Hindlimb muscle (tissue), 1 donor: ENCODE data around the gene HJURP. TPM values are rescaled to one million over a fixed set of nuclear protein-coding genes. Genes with fewer than 3 reads are reported as not detected.

Experiments
- DNase-seq: peaks from one replicate; pipeline ENCODE4 v3.0.0-alpha.2; 2013
- polyA plus RNA-seq: library from polyadenylated mRNA; unstranded; fragments of 120-200 nt; gene quantifications from one replicate; pipeline ENCODE4 v1.2.1, GENCODE V29; 2013; ENCODE audit not compliant: insufficient read length

HJURP gene
- polyA plus RNA-seq, 1 donor, result 7.5 TPM

DNA sequence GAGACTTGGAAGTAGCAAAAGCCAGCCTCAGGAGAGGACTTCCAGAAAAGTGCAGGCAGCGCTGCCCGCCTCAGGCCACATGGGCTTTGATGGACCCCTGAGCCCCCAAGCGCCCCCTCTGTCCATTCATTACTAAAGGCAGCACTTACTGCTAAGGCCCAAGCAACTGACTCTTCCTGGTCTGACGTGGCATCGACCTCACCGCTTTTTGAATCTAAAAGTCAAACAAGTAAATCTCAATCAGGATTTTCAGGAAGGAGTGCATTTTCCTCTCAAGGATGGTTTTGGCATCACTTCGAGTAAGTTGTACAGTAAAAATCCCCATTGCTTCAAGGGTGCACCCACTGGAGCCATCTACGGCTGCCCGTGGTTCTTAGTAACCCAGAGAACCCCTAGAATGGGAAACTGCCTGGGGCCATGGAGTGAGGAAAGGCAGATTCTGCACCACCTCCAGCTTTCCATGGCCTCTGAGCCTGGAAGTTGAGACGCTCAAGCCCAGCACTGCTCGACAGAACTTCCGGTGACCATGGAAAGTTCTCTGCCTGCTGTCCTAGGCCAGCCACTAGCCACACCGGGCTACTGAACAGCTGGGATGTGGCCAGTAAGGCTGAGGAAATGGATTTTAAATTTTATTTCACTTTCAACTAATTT is 7.0 kb downstream of the HJURP start:
- no peak for DNase-seq

GRCh38 chr2:233846387-233847247 is 7.7 kb downstream of the HJURP start:
- DNase-seq, result no peak

- DNase-seq, result no peak
Measured at GRCh38 chr2:233845301-233846060, 8.9 kb downstream of the HJURP start.

DNA sequence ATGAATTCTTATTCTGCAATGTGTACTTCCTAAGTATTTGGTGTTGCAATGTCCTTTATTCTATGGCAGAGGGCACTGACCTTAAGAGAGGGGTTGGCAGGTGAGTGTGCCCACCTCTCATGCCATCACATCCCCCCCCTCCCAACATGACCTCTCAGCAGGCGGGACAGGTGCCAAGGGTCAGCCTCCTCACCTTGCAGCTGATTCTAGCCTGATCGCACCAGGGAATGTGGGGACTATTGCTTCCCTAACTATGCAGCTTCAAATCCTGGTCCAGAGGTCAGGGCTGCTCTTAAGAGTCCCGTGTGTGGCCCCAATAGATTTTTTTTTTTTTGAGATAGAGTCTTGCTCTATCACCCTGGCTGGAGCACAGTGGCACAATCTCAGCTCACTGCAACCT is 9.5 kb downstream of the HJURP start:
- DNase-seq, result no peak

DNA sequence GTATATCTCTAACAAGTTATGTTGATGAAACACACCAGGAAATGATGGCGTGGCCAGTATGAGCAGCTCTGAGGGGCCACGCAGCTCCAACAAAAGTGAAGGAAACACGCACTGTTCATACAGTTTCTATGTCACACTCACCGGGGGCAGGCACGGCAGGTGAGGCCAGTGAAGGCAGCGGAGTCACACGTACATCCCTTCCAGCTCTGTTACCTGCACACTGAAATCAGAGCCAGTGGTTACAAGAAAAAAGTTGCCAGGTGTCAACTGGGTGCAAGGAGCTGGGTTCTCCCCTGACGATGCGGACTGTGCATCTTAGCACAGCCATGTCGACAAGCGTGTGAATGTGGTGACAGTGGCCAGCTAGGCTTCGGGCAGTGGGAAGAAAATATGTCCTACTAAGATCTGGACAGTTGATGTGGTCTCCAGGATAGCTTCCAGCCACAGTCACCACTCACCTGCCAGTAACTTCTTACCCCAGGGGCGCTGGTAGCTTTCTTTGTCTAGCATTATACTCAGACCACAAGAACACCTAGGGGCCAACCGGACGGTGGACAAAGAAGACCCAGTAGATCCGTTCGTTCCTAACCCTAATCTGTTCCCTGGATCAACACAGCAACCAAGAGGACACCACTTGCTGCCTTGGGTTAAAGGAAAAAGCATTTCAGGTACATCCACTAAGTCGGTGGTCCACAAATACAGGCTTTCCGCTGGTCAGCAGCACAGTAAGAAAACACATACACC is 10.1 kb downstream of the HJURP start:
- no peak for DNase-seq

- DNase-seq, result no peak
Measured at GRCh38 chr2:233841183-233841582, 13.2 kb downstream of the HJURP start.

- no peak for DNase-seq
Measured at GRCh38 chr2:233840520-233840919, 13.8 kb downstream of the HJURP start.

DNA sequence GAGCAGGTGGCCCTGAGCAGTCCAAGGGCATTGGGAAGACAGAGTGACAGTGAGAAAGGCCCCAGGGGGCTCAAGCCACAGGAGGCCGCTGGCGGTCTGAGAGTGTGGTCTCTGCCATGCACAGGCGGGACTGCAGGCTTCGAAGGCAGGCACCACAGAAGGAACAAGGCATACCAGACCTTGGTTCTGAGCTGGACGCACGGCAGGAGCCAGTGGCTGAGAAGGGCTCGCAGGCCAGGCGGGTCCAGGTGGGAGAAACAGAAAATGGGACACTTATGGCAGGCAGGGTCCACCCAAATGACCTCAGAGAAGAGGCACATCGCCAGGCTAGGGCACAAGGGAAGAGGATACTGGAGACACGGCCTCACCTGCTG is 14.9 kb downstream of the HJURP start:
- DNase-seq, result no peak

GRCh38 chr2:233838726-233839446 is 15.4 kb downstream of the HJURP start:
- no peak for DNase-seq

DNA sequence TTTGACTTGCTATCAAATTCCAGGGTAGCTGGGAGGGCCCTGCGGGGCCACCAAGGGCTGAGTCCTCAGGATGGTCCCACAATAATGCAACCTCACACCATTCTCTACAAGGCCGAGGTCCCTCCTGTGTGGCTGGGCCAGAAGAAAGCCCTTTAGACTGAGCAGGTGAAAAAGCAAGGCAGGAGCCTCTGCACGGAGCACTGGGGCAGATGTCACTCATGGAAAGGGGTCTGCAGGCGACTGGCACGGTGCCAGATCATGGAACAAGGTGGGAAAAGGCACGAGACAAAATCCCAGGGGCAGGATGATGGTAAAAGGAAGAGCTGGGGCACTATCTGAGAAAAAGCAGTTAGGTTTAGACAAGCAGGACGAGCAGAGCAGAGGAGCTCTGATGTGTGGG is 16.1 kb downstream of the HJURP start:
- no peak for DNase-seq

DNA sequence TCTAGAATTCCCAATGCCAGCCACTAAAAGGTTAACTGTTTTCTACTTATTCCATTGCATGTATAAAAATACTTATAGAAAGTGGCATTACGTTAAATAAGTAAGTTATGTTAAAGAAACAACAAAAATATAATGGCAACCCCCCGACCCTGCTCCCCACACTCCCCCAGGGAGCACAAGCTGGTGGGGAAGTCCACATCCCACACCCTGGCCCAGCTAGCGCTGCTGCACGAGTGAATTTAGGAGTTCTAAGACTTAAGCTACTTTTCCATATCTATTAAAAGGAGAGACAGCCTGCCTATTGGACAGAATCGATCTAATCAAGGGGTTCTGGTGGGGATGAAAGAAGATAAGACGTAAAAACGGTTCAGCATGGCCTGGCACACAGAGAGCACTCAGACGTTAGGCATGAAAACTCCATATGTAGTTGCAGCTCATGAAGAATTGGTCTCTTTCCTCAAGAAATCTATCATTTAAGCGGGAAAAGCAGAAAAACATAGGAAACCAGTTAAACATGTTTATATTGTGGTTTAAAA is 16.6 kb downstream of the HJURP start:
- no peak for DNase-seq

DNA sequence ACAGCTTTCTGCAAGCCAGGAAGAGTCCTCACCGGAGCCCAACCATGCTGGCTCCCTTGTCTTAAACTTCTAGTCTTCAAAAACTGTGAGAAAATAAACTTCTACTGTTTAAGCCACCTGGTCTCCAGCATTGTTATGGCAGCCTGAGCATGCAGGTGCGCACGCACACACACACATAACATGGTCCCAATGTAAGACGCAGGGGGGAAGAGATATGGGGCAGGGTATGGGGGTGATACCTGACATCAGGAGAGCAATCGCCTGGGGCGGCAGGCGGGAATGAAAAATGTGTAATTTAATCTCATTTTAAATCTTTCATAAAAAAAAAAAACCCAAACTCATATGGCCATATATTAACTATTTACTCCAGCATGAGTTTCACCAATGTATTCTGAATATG is 18.0 kb downstream of the HJURP start:
- no peak for DNase-seq

DNA sequence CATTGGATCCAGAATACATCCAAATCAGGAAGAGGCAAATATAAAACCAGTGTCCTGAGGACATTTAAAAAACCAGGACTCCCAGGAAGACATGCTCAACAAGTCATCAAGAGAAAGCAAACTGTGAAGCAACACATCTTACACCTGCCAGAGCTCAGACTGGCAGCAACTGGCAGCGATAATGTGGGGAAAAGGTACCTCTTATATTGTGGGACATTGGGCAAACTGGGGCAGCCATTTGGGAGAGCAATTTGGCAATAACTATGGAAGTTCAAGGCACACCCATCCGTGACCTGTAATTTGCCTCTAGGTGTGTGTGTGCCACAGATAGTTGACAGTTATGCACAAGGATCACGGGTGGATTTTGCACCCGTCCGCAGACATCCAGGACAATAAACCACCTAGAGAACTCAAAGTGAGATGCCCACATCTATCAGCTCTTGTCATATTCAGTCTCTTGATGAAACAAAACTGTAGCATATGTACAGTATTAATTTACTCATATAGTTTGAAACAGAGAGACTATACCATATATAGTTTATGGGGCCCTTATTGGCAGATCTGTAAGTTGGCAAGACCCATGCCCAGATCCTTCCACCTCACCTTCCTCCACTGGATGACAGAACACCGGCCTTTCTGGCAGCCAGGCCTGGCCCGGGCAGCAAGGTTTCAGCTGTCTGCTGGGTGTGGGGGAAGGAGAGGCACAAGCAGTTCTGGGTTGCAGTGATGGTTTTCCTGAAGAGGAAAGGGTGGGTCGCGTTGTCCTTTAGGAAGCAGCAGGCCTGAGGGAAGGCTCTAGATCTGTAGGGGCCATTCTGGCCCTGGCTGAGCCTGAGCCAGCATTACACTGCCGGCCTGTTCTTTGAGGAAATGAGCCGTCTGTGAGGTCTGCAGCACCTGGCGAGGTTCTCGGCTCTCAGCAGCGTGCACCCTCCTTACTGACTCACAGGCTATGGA is 18.8 kb downstream of the HJURP start:
- no peak for DNase-seq

DNA sequence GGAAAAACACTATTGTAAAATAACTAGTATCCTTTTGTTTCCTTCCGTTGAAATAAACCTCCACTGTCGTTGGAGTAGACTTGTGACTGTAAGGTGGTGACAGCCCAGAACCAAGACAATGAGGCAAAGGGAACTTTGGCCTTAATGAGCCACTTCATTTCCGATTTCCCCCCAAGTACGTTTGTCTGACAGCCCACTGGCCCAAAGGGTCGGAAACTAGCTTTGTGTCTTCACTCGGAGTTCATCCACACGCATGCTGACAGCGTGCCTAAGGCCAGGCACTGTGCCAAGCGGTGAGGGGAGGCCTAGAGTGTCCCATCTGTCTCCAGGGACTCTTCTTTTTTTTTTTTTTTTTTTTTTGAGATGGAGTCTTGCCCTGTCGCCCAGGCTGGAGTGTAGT is 21.0 kb downstream of the HJURP start:
- peak; percentile 21 for DNase-seq

DNA sequence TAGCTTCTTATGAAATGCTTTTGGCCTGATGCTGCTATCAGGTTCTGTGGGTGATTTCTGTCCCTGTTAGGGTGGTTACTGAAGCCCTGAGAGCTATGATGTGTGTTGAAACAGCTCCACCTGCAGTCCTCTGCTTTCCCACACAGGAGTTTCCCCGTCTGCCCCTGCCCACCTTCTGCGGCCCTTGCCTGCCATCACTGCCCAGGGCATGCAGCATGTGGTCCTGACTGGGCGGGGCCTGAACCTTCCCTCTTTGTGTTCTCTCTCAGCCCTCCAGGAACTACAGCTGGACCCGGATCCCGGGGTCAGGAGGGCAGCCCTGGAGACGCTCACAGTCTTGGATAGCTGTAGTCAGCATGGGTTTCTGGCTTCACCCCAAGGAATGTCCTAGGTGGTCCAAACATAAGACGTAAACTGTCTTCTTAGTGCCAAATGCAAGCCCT is 21.4 kb downstream of the HJURP start:
- no peak for DNase-seq

DNA sequence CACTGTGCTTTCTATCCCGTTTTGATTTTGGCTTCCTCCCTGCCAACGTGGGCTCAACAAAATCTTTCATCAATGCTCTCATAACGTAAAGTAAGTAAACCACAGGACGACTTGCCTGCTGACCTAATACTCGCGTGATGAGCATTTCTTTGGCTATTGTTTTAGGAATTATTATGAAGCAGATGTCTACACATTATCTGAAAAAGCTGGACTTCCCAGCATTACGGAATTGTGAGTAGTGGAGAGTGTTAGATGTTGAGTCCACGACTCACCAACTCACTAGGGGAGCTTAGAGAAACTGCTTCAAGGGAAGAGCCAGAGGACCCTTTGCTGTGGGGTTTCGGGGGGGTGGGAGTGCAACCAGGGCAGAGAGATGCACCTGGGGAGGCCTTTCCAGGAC is 21.9 kb downstream of the HJURP start:
- no peak for DNase-seq

- DNase-seq, result no peak
Measured at GRCh38 chr2:233831861-233832260, 22.5 kb downstream of the HJURP start.

DNA sequence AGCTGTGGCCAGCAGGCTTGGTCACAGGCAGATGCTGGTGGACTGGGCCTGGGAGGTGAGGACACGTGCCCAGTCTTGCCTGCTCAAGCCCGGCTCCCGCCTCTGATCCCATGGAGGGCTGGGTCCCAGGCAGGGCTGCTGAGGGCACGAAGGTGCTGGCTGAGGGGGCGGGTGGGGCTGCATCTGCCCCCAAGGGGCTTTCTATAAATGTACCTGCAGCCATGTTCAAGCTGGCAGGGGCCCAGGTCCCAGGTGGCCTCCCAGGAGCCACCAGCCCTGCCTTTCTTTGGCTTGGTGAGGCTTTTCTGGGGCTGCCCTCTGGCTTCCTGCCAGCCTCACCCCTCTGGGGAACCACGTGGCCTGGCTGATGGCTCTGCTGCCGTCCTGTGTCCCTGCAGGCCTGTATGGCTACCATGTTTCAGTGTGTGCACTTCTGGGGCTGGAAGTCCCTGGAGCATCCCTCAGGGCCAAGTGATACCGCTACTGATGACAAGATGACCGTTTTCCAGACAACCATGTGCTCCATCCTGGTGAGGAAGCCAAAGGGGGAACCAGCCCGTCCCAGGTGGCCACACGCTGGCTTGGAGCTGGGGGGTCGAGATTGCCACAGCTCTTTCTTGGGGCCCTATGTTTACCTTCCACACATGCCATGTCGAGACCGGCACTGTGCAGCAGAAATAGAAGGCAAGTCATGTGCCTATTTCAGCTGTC is 23.2 kb downstream of the HJURP start:
- DNase-seq, result no peak

- DNase-seq, result no peak
Measured at GRCh38 chr2:233830111-233830802, 24.1 kb downstream of the HJURP start.
